Activated CD4-positive, alpha-beta T cell treated with anti-CD3 and anti-CD28 coated beads, Interleukin-2, amount 50 U/mL, for 4 hours (primary cell): ENCODE measurements around the gene SLC9A2.

Source experiments
- DNase-seq, 2 experiments: peaks; one replicate each; pipeline ENCODE4 v3.0.0-alpha.2; 2020

Gene SLC9A2

GRCh38 chr2:102736110-102736409 is 116.7 kb downstream of the SLC9A2 start:
- DNase-seq: peak in 1 of 2 experiments; percentile 4

GRCh38 chr2:102736410-102737409 is 117.4 kb downstream of the SLC9A2 start:
- DNase-seq: peak; percentile 79 to 82

GRCh38 chr2:102737431-102737830 is 118.1 kb downstream of the SLC9A2 start:
- DNase-seq: no peak

GRCh38 chr2:102743259-102743658 is 123.9 kb downstream of the SLC9A2 start:
- no peak for DNase-seq

GRCh38 chr2:102748107-102748506 is 128.8 kb downstream of the SLC9A2 start:
- no peak for DNase-seq

DNA sequence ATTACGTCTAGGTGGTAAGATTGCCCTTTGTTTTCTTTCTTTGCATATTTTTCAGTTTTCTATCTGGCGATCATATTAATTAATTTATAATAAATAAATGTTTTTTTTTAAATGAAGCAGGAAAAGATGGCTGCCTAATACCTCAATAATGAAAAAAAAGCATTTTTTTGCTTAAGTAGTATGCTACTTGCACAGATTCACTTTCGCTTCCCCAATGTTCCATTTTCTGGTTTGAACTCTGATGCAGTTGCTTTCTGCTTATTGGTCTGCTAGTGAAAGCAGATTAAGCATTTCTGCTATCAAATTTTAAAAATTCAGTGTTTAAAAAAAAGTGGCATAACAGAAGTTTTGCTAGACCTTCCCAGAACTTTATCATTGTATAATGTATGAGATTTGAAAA is 130.6 kb downstream of the SLC9A2 start:
- no peak for DNase-seq

DNA sequence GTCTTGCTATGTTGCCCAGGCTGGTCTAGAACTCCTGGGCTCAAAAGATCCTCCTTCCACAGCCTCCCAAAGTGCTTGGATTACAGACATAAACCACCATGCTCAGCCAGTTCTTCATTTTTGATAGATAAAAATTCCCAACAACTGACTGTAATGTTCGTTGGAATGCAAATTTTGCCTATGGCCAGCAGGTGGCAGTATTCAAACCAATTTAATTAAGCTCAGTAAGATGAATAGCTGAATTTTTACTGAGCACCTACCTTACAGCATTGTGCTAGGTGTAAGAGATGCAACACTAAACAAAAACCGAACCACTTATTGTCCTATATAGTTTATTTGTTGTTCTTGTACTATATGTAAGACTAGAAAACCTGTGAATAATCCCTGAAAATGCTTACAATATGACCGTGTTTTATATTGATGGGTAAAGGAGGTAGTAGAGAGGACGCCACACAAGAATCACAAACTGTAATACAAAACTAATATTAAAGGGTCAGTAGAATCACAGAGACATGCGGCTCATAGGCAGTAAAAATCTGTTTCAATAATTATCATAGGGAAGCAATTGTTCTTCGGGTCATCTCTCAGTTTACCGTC is 134.3 kb downstream of the SLC9A2 start:
- DNase-seq: no peak

- no peak for DNase-seq
Measured at GRCh38 chr2:102754456-102755145, 135.2 kb downstream of the SLC9A2 start.

GRCh38 chr2:102755284-102755683 is 135.9 kb downstream of the SLC9A2 start:
- no peak for DNase-seq

GRCh38 chr2:102758439-102758838 is 139.1 kb downstream of the SLC9A2 start:
- no peak for DNase-seq
